GM19351 (cell line): Measurements from ENCODE around the gene IRF9.

ENCODE experiments used
- ATAC-seq: cut with Tn5 transposase; IDR thresholded peaks from one replicate; pipeline ENCODE4 v1.9.1; 2021; ENCODE audit warnings: mild to moderate bottlenecking, moderate library complexity; ENCODE audit not compliant: unreplicated experiment

Gene IRF9

GRCh38 chr14:24130717-24131548 lies 30.1 kb upstream of the IRF9 start:
- no peak for ATAC-seq

GRCh38 chr14:24131549-24131966 lies 29.5 kb upstream of the IRF9 start:
- no peak for ATAC-seq

GRCh38 chr14:24132061-24132685 lies 28.9 kb upstream of the IRF9 start:
- ATAC-seq: no peak

GRCh38 chr14:24132976-24133375 lies 28.1 kb upstream of the IRF9 start:
- no peak for ATAC-seq

DNA sequence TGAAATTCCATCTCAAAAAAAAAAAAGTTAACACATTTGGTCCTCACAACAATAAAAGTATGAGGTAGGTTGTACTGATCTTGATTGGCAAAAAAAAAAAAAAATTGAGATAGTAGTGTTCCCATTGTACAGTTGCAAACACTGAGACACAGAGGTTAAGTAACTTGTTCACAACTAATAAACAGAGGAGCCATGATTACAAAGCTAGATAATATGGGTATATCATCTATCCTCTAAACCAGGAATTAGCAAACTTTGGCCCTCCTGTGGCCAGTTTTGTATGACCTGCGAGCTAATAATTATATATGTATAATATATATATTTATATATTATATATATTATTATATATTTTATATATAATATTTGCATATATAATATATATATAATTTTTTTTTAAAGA lies 27.3 kb upstream of the IRF9 start:
- no peak for ATAC-seq

- ATAC-seq: peak; percentile 12
Observed at GRCh38 chr14:24135584-24135833, 25.6 kb upstream of the IRF9 start.

- ATAC-seq: peak; percentile 81
Observed at GRCh38 chr14:24135834-24136683, 25.0 kb upstream of the IRF9 start, which contains the start of gene PSME1. TSS of gene PSME1 (plus strand) at chr14:24136194. CDS start at chr14:24136263, 69 bp downstream.

DNA sequence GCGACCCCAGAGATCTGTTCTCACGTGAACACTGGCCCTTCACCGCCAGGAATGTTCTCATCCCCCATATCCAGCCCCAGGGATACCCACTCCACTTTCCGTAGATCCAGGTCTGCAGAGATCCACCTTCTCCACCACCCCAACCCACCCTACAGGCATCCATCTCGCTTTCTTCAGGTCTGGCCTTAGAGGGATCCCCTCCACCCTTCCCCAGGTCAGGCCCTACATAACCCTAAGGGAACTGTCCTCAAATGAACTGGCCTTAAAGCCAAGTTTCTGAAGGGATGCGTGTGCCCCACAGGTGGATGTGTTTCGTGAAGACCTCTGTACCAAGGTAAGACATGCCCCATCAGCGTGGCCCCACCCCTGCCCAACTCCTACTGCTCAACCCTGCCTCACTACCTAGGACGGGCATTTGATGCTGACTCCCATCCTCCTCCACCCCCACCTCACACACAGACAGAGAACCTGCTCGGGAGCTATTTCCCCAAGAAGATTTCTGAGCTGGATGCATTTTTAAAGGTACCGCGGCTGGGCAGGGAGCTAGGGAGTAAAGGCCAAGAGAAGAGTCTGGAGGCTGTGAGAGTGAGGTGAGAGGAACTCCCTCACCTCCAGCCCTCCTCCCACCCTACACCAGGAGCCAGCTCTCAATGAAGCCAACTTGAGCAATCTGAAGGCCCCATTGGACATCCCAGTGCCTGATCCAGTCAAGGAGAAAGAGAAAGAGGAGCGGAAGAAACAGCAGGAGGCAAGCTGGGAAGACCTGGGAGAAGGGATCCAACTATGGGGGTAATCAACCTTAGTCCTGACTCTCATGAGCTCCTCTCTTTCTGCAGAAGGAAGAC lies 24.2 kb upstream of the IRF9 start:
- ATAC-seq: no peak

- ATAC-seq: no peak
Observed at GRCh38 chr14:24137529-24138395, 23.3 kb upstream of the IRF9 start.

GRCh38 chr14:24138396-24139271 lies 22.4 kb upstream of the IRF9 start:
- no peak for ATAC-seq

GRCh38 chr14:24139272-24139934 lies 21.7 kb upstream of the IRF9 start:
- ATAC-seq: no peak

DNA sequence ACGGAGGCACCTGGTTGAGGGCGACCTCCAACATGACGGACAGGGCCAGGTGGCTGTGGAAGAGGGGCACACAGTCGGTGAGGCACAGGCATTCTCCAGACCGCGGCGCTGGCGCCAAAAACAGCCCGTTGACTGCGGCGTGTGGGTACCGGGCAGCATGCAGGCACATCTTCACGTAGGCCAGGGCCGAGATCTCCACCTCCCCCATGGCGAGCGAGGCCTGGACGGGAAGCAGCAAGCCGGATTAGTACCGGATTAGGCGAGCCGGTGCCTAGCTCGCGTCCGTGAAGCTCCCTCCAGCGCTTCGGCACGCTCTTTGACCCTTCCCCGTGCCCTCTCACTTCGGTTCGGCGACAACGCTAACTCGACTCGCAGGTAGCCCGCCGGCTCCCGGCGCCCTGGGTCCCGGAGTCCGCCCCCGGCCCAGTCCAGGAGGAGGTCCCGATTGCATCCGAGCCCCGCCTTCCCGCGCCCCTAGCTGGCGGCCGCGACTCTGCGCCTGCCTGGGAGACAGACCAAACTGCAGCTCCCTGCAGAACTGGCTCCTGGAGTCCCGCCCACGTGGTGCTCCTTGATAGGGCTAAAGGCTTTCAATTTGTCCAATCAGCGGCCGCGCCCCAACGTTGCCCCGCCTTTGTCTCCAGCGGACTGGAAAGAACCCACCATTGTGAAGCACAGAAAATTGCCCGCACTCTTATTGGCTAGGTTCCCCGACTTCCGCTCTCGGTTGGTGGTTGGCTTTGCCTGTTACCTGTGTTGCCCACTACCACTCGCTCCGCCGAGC lies 19.8 kb upstream of the IRF9 start, which contains the start of gene EMC9:
EMC9 (minus strand) TSS at position 495 of the 784 bp plus-strand sequence; CDS start at position 208, 287 bp downstream.
- peak; percentile 86 for ATAC-seq

DNA sequence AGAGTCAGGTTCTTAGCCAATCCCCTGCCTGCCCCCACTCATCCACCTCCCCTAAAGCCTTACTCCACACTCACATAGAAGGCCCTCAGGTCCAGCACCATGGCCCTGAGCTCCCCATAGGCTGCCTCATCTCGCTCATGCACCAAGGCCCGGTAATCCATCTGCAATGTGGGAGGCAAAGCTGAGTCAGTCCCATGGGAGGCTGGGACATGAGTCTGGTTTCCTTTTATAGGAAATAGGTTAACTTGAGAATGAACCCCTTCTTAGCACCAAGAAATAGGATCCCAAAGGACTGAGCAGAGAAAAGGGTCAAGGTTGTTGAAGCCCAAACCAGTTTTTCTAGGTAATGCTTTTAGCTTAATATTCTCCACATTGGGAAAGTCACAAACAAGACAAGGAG lies 17.6 kb upstream of the IRF9 start:
- ATAC-seq: no peak

DNA sequence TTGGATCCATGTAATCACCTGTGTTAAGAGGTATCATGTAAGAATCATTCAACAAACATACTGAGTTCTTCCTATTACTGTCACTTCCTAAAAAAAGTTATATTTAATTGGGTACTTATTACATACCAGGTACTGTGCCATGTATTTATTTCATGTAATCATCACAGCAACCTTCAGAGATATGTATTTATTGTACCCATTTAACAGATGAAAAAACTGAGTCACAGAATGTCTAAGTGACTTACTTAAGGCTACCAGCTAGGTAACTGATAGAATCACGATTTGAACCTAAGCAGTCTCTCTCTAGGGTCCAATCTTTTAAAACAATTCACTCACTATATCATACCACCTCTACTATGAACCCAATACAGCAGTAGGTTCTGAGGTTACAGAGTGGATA lies 16.6 kb upstream of the IRF9 start:
- no peak for ATAC-seq

GRCh38 chr14:24145219-24145618 lies 15.8 kb upstream of the IRF9 start:
- no peak for ATAC-seq

- ATAC-seq: no peak
Observed at GRCh38 chr14:24145690-24146452, 15.2 kb upstream of the IRF9 start.
